TTC549 (cell line): ENCODE results near the gene PDE9A.
"Not testable (repeated sequence)": the region's sequence is repeated elsewhere in the genome, so short reads cannot be mapped to it uniquely, and the experiment has no call there.

Experiments
- FAIRE-seq: peaks from 2 replicates; lab custom pipeline; 2012; peaks lifted over from hg19 to GRCh38; lab: Jason Lieb, UNC

Gene PDE9A

GRCh38 chr21:42690586-42690985, 37.2 kb downstream of the PDE9A start:
- FAIRE-seq, result no peak

- FAIRE-seq, result no peak
Measured at GRCh38 chr21:42691901-42692559, 38.6 kb downstream of the PDE9A start.

- no peak for FAIRE-seq
Measured at GRCh38 chr21:42692688-42693087, 39.3 kb downstream of the PDE9A start.

- FAIRE-seq, result no peak
Measured at GRCh38 chr21:42694751-42695696, 41.6 kb downstream of the PDE9A start.

- no peak for FAIRE-seq
Measured at GRCh38 chr21:42695697-42696380, 42.4 kb downstream of the PDE9A start.

- no peak for FAIRE-seq
Measured at GRCh38 chr21:42696501-42697040, 43.1 kb downstream of the PDE9A start.

GRCh38 chr21:42698733-42699132, 45.3 kb downstream of the PDE9A start:
- FAIRE-seq, result no peak

GRCh38 chr21:42699196-42699595, 45.8 kb downstream of the PDE9A start:
- no peak for FAIRE-seq

- FAIRE-seq, result no peak
Measured at GRCh38 chr21:42701706-42702456, 48.5 kb downstream of the PDE9A start.

- no peak for FAIRE-seq
Measured at GRCh38 chr21:42702720-42703119, 49.3 kb downstream of the PDE9A start.

GRCh38 chr21:42703136-42703908, 49.9 kb downstream of the PDE9A start:
- no peak for FAIRE-seq

- FAIRE-seq, result no peak
Measured at GRCh38 chr21:42703965-42704364, 50.5 kb downstream of the PDE9A start.

GRCh38 chr21:42704861-42705260, 51.4 kb downstream of the PDE9A start:
- no peak for FAIRE-seq

- FAIRE-seq, result no peak
Measured at GRCh38 chr21:42705346-42705745, 51.9 kb downstream of the PDE9A start.

- no peak for FAIRE-seq
Measured at GRCh38 chr21:42705746-42706374, 52.4 kb downstream of the PDE9A start.

GRCh38 chr21:42706765-42707164, 53.3 kb downstream of the PDE9A start:
- FAIRE-seq, result no peak

- FAIRE-seq, result no peak
Measured at GRCh38 chr21:42707207-42707830, 53.9 kb downstream of the PDE9A start.

GRCh38 chr21:42708107-42708506, 54.7 kb downstream of the PDE9A start:
- FAIRE-seq, result no peak

- FAIRE-seq, result not testable (repeated sequence)
Measured at GRCh38 chr21:42708916-42709315, 55.5 kb downstream of the PDE9A start.

GRCh38 chr21:42711667-42712066, 58.2 kb downstream of the PDE9A start:
- no peak for FAIRE-seq
